ENCODE data around the gene ZNF695. TPM values are rescaled to one million over a fixed set of nuclear protein-coding genes. Genes with fewer than 3 reads are reported as not detected.
"Not testable (repeated sequence)": the region's sequence is repeated elsewhere in the genome, so short reads cannot be mapped to it uniquely, and the experiment has no call there.

ZNF695 gene
- 1 to 10 TPM in 1 of 2 donors, under 1 TPM in 1; 0.33 to 1.2 TPM for total RNA-seq

DNA sequence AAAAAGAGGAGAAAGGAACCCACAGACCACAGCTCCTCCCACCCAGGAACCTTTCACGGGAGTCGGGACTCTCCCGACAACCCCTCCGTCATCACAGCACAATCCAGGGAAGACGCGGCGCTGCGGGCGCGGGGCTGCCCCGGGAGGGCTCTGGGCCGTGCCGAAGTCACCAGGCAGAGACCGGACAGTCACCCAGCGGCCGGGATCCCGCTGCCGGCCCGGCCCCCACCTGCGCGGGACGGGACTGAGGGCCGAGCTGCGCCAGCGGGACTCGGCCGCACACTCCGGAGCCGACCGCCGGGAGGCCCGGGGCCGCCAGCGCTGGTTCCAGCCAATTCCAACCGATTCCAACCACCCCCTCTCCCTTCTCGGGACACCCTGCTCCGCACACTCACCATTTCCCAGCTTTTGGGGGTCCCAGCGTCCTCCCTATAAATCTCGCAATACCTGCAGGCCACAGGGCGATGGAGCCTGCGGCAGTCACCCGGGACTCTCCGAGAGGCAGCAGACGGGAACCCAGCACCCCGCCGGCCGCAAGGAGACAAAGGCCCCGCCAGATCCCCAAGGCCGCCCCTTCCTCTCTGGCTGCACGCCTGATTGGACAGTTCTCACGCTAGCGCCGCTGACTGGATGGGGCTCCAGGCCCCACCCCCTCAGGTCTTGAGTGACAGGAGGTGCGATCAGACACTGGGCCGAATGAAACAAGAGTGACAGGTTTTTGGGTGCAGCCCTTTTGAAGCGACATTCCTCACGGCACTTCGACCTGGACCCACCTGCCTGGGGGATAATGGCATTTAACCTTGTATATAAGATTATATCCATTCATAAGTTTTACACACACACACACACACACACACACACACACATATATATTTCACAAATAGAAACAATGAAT lies at the start of gene ZNF695:
Gene ZNF695, minus strand, starts transcription at position 547 of the 895 bp plus-strand sequence. Its CDS starts 149 bp downstream, at position 398.
- DNase-seq (ENCODE audit: low spot score) (peak; percentile 75), ATAC-seq (peak; percentile 91 to 97)
- H3K4me3 Mint-ChIP-seq = peak within 1 kb of the TSS; percentile 83
- H3K9me3 Mint-ChIP-seq = peaks cover 7% of the 10 kb centered on the region
- H3K36me3 Mint-ChIP-seq = peaks cover 31% of the 10 kb centered on the region
- H3K4me1 Mint-ChIP-seq (ENCODE audit: low read depth in 2 of 2) = peaks cover 4 to 8% of the 10 kb centered on the region in 2 donors
- peak within 1 kb of the TSS in 1 of 2 donors; percentile 54 for H3K27ac Mint-ChIP-seq
- H3K27me3 Mint-ChIP-seq = peaks cover 18 to 26% of the 10 kb centered on the region in 2 donors

DNA sequence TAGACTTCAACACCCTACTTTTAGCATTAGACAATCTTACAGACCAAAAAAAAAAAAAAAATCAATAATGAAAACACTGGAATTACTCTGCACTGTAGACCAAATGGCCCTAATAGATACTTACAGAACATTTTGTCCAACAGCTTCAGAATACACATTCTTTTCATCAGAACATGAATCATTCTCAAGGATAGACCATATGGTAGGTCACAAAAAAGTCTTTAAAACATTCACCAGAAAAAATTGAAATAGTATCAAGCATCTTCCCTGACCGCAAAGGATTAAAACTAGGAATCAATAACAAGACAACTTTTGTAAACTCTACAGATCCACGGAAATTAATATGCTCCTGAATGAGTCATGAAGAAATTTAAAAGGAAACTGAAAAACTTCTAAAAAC lies 48.2 kb upstream of the ZNF695 start:
- no peak overlapping the region for H3K27ac Mint-ChIP-seq
- no peaks in the 10 kb centered on the region for H3K27me3 Mint-ChIP-seq
- H3K9me3 Mint-ChIP-seq = peaks cover 29% of the 10 kb centered on the region
- no peak for ATAC-seq
- no peak for DNase-seq (ENCODE audit: low spot score)
- H3K4me3 Mint-ChIP-seq = no peak overlapping the region
- peaks cover 58% of the 10 kb centered on the region for H3K36me3 Mint-ChIP-seq
- H3K4me1 Mint-ChIP-seq (ENCODE audit: low read depth in 2 of 2) = peaks cover 8 to 16% of the 10 kb centered on the region in 2 donors

DNA sequence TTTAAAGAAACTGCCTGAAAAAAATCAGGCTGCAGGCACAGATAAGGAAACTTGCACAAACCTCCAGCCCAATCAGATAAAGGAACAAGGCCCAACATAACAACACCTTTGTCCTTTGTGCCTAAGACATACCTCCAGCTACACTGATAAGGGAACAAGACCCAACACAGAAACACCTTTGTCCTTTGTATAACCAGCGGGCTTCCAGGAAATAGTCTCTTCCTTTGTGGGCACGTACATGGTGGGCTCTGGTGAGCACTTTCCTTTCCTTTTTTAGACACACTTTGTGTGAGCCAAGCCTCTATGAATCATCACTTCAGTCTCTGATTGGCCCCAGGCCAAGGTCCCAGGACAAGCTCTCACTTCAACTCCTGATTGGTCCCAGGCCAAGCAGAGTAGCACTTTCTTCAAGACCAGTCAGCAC lies 47.1 kb upstream of the ZNF695 start:
- Mint-ChIP-seq H3K4me1 (ENCODE audit: low read depth in 2 of 2) (peaks cover 8 to 16% of the 10 kb centered on the region in 2 donors), H3K9me3 (peaks cover 29% of the 10 kb centered on the region), H3K27ac (no peak overlapping the region), H3K27me3 (no peaks in the 10 kb centered on the region), H3K4me3 (peak overlapping the region; percentile 17), H3K36me3 (peaks cover 63% of the 10 kb centered on the region)
- ATAC-seq (no peak), DNase-seq (ENCODE audit: low spot score) (no peak)

DNA sequence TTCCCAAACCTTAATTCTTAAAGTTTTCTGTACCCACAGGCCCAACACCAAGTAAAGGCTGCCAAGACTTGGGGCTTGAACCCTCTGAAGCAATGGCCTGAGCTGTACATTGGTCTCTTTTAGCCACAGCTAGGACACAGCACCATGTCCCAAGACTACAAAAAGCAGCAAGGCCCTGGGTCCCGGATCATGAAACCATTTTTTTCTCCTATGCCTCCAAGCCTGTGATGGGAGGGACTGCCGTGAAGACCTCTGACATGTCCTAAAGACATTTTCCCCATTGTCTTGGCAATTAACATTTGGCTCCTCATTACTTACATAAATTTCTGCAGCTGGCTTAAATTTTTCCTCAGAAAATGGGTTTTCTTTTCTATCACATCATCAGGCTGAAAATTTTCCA lies 39.8 kb upstream of the ZNF695 start:
- Mint-ChIP-seq H3K4me3 (no peak overlapping the region), H3K27ac (no peak overlapping the region), H3K4me1 (ENCODE audit: low read depth in 2 of 2) (no peaks in the 10 kb centered on the region), H3K9me3 (peaks cover 40% of the 10 kb centered on the region), H3K27me3 (no peaks in the 10 kb centered on the region), H3K36me3 (peaks cover 58% of the 10 kb centered on the region)
- no peak for DNase-seq (ENCODE audit: low spot score)
- no peak for ATAC-seq

DNA sequence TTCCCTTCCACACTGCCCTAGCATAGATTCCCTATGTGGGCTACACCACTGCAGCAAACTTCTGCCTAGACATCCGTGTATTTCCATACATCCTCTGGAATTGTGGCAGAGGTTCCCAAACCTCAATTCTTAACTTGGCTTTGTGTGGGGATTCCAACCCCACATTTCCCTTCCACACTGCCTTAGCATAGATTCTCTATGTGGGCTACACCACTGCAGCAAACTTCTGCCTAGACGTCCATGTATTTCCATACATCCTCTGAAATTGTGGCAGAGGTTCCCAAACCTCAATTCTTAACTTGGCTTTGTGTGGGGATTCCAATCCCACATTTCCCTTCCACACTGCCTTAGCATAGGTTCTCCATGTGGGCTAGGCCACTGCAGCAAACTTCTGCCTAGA lies 39.4 kb upstream of the ZNF695 start:
- Mint-ChIP-seq H3K36me3 (peaks cover 59% of the 10 kb centered on the region), H3K27me3 (no peaks in the 10 kb centered on the region), H3K4me1 (ENCODE audit: low read depth in 2 of 2) (no peaks in the 10 kb centered on the region), H3K4me3 (no peak overlapping the region), H3K9me3 (peaks cover 39% of the 10 kb centered on the region), H3K27ac (no peak overlapping the region)
- no peak for DNase-seq (ENCODE audit: low spot score)
- no peak for ATAC-seq

DNA sequence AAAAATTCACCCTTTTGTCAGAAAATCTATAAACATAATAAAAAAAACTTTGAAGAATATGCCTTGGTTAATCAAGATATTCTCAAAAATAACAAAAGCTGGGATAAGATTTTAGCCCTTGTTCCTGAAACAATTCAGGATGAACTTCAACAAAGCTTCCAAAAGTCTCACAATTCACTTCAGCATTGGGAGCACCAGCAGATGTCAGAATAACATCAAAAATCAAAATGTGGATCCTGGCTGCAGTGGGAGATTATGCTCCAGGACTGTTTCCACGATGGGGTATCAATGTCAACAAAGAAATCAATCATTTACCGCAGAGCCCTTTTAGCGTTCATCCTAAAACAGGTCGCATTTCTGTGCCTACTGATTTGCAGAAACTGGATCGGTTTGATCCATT lies 35.5 kb upstream of the ZNF695 start:
- Mint-ChIP-seq H3K36me3 (peaks cover 45% of the 10 kb centered on the region), H3K4me1 (ENCODE audit: low read depth in 2 of 2) (no peaks in the 10 kb centered on the region), H3K27ac (no peak overlapping the region), H3K27me3 (no peaks in the 10 kb centered on the region), H3K4me3 (no peak overlapping the region), H3K9me3 (peaks cover 33% of the 10 kb centered on the region)
- ATAC-seq = no peak
- no peak for DNase-seq (ENCODE audit: low spot score)

DNA sequence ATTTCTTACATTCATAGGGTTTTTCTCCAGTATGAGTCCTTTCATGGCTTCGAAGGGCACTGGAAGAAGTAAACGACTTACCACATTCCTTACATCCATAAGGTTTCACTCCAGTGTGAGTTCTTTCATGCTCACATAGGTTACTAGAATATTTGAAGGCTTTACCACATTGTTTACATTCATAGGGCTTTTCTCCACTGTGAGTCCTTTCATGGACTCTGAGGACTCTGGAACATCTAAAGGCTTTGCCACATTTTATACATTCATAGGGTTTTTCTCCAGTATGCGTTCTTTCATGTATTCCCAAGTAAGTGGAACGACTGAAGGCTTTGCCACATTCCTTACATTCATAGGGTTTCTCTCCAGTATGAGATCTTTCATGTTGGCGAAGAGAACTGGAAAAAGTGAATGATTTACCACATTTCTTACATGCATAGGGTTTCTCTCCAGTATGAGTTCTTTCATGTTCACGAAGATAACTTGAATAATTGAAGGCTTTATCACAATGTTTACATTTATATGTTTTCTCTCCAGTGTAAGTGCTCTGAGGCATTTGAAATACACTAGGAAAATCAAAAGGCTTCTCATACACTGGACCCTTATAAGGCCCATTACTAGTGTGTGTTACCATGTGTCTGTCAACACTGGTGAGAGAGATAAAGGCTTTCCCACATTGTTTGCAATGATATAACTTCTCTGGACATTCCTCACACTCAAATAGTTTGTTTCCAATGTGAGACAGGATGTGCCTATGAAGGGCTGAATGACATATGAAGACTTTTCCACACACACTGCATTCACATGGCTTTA lies 29.9 kb upstream of the ZNF695 start:
- no peak for DNase-seq (ENCODE audit: low spot score)
- H3K9me3 Mint-ChIP-seq = peaks cover 13% of the 10 kb centered on the region
- ATAC-seq = no peak

DNA sequence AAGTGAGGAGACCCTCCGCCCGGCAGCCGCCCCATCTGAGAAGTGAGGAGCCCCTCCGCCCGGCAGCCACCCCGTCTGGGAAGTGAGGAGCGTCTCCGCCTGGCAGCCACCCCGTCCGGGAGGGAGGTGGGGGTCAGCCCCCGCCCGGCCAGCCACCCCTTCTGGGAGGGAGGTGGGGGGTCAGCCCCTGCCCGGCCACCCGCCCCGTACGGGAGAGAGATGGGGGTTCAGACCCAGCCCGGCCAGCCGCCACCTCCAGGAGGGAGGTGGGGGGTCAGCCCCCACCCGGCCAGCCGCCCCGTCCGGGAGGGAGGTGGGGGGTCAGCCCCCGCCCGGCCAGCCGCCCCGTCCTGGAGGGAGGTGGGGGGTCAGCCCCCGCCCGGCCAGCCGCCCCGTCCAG lies 24.4 kb upstream of the ZNF695 start:
- Mint-ChIP-seq H3K9me3 (peaks cover 17% of the 10 kb centered on the region), H3K36me3 (peaks cover 50% of the 10 kb centered on the region)
- not testable (repeated sequence) for H3K27ac Mint-ChIP-seq; H3K27me3 Mint-ChIP-seq; H3K4me3 Mint-ChIP-seq; H3K4me1 Mint-ChIP-seq (ENCODE audit: low read depth in 2 of 2); DNase-seq (ENCODE audit: low spot score); ATAC-seq

More for the DNA sequence above, 29.9 kb upstream of the ZNF695 start:
- H3K36me3 Mint-ChIP-seq = peaks cover 60% of the 10 kb centered on the region
- no peak overlapping the region for H3K27ac Mint-ChIP-seq
- H3K4me3 Mint-ChIP-seq = no peak overlapping the region
- H3K4me1 Mint-ChIP-seq (ENCODE audit: low read depth in 2 of 2) = no peaks in the 10 kb centered on the region
- no peaks in the 10 kb centered on the region for H3K27me3 Mint-ChIP-seq

DNA sequence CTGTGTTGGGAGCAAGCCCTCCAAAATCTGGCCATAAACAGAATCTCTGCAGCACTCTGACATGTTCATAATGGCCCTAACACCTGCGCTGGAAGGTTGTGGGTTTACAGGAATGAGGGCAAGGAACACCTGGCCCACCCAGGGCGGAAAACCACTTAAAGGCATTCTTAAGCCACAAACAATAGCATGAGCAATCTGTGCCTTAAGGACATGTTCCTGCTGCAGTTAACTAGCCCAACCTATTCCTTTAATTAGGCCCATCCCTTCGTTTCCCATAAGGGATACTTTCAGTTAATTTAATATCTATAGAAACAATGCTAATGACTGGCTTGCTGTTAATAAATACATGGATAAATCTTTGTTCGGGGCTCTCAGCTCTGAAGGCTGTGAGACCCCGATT lies 16.8 kb upstream of the ZNF695 start:
- ATAC-seq; H3K27ac Mint-ChIP-seq; H3K27me3 Mint-ChIP-seq; DNase-seq (ENCODE audit: low spot score); H3K4me1 Mint-ChIP-seq (ENCODE audit: low read depth in 2 of 2); H3K4me3 Mint-ChIP-seq: not testable (repeated sequence)
- Mint-ChIP-seq H3K36me3 (peaks cover 36% of the 10 kb centered on the region), H3K9me3 (peaks cover 25% of the 10 kb centered on the region)

DNA sequence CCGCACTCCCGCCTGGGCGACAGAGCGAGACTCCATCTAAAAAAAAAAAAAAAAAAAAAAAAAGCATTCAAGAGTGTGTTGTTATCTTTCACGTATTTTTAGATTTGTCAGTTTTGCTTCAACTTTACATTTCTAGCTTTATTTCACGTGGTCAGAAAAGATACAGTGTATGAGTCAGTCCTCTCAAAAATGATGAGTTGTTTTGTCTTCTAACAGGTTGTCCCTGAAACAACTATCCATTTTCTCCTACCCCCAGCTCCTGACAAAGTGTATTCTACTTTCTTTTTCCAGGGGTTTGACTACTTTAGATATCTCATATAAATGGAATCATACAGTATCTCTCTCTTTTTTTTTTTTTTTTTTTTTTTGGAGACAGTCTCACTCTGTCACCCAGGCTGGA lies 5.5 kb upstream of the ZNF695 start:
- no peak overlapping the region for H3K27ac Mint-ChIP-seq
- H3K4me1 Mint-ChIP-seq (ENCODE audit: low read depth in 2 of 2) = peaks cover 0 to under 1% of the 10 kb centered on the region in 2 donors
- H3K27me3 Mint-ChIP-seq = peaks cover 2 to 4% of the 10 kb centered on the region in 2 donors
- no peak for DNase-seq (ENCODE audit: low spot score)
- H3K4me3 Mint-ChIP-seq = no peak overlapping the region
- H3K9me3 Mint-ChIP-seq = peaks cover 7% of the 10 kb centered on the region
- peaks cover 11% of the 10 kb centered on the region for H3K36me3 Mint-ChIP-seq
- no peak for ATAC-seq

DNA sequence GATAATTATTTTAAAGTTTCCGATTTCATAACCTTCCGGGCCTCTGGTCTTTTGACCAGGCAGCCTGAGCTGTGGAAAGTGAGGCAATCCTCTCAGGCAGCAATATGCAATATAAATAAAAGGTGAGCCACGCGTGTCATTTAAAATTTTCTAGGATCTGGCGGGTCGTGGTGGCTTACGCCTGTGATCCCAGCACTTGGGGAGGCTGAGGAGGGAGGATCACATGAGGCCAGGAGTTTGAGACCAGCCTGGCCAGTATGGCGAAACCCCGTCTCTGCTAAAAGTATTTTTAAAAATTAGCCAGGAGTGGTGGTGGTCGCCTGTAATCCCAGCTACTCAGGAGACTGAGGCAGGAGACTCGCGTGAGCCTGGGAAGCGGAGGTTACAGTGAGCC lies 546 bp upstream of the ZNF695 start:
- H3K4me3 Mint-ChIP-seq = peak overlapping the region; percentile 83
- peaks cover 18 to 26% of the 10 kb centered on the region in 2 donors for H3K27me3 Mint-ChIP-seq
- peaks cover 7% of the 10 kb centered on the region for H3K9me3 Mint-ChIP-seq
- DNase-seq (ENCODE audit: low spot score) (no peak), ATAC-seq (no peak)
- peaks cover 26% of the 10 kb centered on the region for H3K36me3 Mint-ChIP-seq
- H3K27ac Mint-ChIP-seq = no peak overlapping the region
- peaks cover 4 to 8% of the 10 kb centered on the region in 2 donors for H3K4me1 Mint-ChIP-seq (ENCODE audit: low read depth in 2 of 2)

DNA sequence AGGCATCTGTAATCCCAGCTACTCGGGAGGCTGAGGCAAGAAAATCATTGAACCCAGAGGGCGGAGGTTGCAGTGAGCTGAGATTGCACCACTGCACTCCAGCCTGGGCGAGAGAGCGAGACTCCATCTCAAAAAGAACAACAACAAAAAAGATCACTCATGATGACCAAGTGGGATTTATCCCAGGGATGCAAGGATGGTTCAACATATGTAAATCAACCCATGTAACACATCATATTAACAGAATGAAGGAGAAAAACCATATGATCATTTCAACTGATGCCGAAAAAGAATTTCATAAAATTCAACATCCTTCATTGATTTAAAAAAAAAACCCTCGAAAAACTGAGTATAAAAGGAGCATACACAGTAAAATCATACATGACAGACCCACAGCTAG lies 3.8 kb downstream of the ZNF695 start:
- Mint-ChIP-seq H3K27me3 (peaks cover 14 to 33% of the 10 kb centered on the region in 2 donors), H3K36me3 (peaks cover 45% of the 10 kb centered on the region), H3K9me3 (peaks cover 11% of the 10 kb centered on the region)
- H3K27ac Mint-ChIP-seq; H3K4me1 Mint-ChIP-seq (ENCODE audit: low read depth in 2 of 2); ATAC-seq; DNase-seq (ENCODE audit: low spot score); H3K4me3 Mint-ChIP-seq: not testable (repeated sequence)

DNA sequence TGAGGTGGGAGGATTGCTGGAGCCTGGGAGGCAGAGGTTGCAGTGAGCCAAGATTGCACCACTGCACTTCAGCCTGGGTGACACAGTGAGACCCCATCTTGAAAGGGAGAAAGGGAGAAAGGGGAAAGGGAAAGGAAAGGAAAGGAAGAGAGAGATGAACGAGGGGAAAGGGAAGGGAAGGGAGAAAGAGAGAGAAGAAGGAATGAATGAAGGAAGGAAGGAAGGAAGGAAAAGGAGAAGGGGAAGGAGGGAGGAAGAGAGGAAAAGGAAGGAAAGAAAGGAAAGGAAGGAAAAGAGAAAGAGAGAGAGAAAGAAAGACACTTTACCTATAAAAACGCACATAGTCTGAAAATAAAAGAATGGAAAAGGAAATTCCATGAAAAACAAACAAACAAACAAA lies 18.0 kb downstream of the ZNF695 start:
- peaks cover 29% of the 10 kb centered on the region for H3K9me3 Mint-ChIP-seq

DNA sequence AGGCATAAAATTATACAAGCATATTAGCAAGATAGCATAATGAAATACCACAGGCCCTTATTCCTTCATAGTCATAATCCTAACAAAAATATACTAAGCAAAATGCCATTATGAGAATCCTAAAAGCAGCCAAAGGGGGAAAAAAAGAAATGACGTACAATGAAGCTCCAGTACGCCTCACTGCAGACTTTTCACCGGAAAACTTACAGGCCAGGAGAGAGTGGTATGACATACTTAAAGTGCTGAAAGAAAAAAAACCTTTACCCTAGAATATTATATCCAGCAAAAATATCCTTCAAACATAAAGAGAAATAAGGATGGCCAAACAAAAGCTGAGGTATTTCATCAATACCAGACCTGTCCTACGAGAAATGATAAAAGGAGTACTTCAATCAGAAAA lies 19.5 kb downstream of the ZNF695 start:
- H3K27me3 Mint-ChIP-seq = no peaks in the 10 kb centered on the region
- peaks cover 27% of the 10 kb centered on the region for H3K9me3 Mint-ChIP-seq

More for the DNA sequence above, 18.0 kb downstream of the ZNF695 start:
- H3K36me3 Mint-ChIP-seq = peaks cover 48% of the 10 kb centered on the region
- H3K4me3 Mint-ChIP-seq = no peak overlapping the region
- H3K27ac Mint-ChIP-seq = no peak overlapping the region
- DNase-seq (ENCODE audit: low spot score) (no peak), ATAC-seq (no peak)
- H3K4me1 Mint-ChIP-seq (ENCODE audit: low read depth in 2 of 2) = no peaks in the 10 kb centered on the region
- no peaks in the 10 kb centered on the region for H3K27me3 Mint-ChIP-seq

More for the DNA sequence above, 19.5 kb downstream of the ZNF695 start:
- no peaks in the 10 kb centered on the region for H3K4me1 Mint-ChIP-seq (ENCODE audit: low read depth in 2 of 2)
- no peak overlapping the region for H3K27ac Mint-ChIP-seq
- H3K36me3 Mint-ChIP-seq = peaks cover 58% of the 10 kb centered on the region
- ATAC-seq (no peak), DNase-seq (ENCODE audit: low spot score) (no peak)
- H3K4me3 Mint-ChIP-seq = no peak overlapping the region

All from natural killer cell treated with Interleukin-12 subunit alpha and Interleukin-12 subunit beta and Interleukin-15 and Interleukin-18, amount 100 ng/mL, for 72 hours (primary cell).